ENCODE data around the gene KRTAP9-9.
"Not testable (repeated sequence)": the region's sequence is repeated elsewhere in the genome, so short reads cannot be mapped to it uniquely, and the experiment has no call there.

GRCh38 chr17:41249637-41250240, 5.4 kb upstream of the KRTAP9-9 start, which contains the start of gene KRTAP9-4:
- not testable (repeated sequence) for TF ChIP-seq EZH2 (IDR thresholded peaks at IDR 0.05; ENCODE audit: borderline replicate concordance, insufficient read depth, low read length, poor library complexity, severe bottlenecking); POLR2AphosphoS5 (IDR thresholded peaks at IDR 0.05); TAF1 (IDR thresholded peaks at IDR 0.05; ENCODE audit: low read depth); REST (IDR thresholded peaks at IDR 0.05; ENCODE audit: borderline replicate concordance); RAD21 (conservative IDR thresholded peaks at IDR 0.05); SMC3 (conservative IDR thresholded peaks at IDR 0.05; ENCODE audit: poor library complexity); EP300 (conservative IDR thresholded peaks at IDR 0.05; ENCODE audit: poor library complexity, severe bottlenecking); MXI1 (conservative IDR thresholded peaks at IDR 0.05; ENCODE audit: poor library complexity, severe bottlenecking)
- TF ChIP-seq, protein P1, sequence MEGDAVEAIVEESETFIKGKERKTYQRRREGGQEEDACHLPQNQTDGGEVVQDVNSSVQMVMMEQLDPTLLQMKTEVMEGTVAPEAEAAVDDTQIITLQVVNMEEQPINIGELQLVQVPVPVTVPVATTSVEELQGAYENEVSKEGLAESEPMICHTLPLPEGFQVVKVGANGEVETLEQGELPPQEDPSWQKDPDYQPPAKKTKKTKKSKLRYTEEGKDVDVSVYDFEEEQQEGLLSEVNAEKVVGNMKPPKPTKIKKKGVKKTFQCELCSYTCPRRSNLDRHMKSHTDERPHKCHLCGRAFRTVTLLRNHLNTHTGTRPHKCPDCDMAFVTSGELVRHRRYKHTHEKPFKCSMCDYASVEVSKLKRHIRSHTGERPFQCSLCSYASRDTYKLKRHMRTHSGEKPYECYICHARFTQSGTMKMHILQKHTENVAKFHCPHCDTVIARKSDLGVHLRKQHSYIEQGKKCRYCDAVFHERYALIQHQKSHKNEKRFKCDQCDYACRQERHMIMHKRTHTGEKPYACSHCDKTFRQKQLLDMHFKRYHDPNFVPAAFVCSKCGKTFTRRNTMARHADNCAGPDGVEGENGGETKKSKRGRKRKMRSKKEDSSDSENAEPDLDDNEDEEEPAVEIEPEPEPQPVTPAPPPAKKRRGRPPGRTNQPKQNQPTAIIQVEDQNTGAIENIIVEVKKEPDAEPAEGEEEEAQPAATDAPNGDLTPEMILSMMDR (IDR thresholded peaks at IDR 0.05; ENCODE audit: poor library complexity, severe bottlenecking) = not testable (repeated sequence)
